NT2/D1 (cell line): ENCODE data around the gene GIPC1.
"Not testable (repeated sequence)": the region's sequence is repeated elsewhere in the genome, so short reads cannot be mapped to it uniquely, and the experiment has no call there.

Experiments used
- DNase-seq: peaks from one replicate; pipeline ENCODE4 v3.0.0-alpha.2; 2011; ENCODE audit warnings: low read depth, low spot score
- H3K27me3 ChIP-seq: 2 replicates; pipeline ENCODE4 v1.6.0; 2011; ENCODE audit warnings: mild to moderate bottlenecking; ENCODE audit not compliant: insufficient read length, insufficient read depth
- H3K36me3 ChIP-seq: 2 replicates; pipeline ENCODE4 v1.6.1; 2011; ENCODE audit warnings: mild to moderate bottlenecking, low read length, mixed read lengths; ENCODE audit not compliant: insufficient read depth, insufficient read length
- H3K4me1 ChIP-seq: 2 replicates; pipeline ENCODE4 v1.5.1; 2011; ENCODE audit not compliant: insufficient read depth, insufficient read length
- H3K4me3 ChIP-seq: 2 replicates; pipeline ENCODE4 v1.5.1; 2011; ENCODE audit warnings: low read depth; ENCODE audit not compliant: insufficient read length
- H3K9ac ChIP-seq: 2 replicates; pipeline ENCODE4 v1.6.0; 2011; ENCODE audit warnings: low read depth; ENCODE audit not compliant: insufficient read length
- H3K9me3 ChIP-seq: 2 replicates; pipeline ENCODE4 v1.5.1; 2011; ENCODE audit warnings: mild to moderate bottlenecking, low read length; ENCODE audit not compliant: insufficient read depth
- SUZ12 ChIP-seq: IDR thresholded peaks from 2 replicates; pipeline ENCODE4 v1.6.1; 2011; ENCODE audit not compliant: insufficient read length, insufficient read depth; ENCODE audit errors: extremely low read depth
- YY1 ChIP-seq: IDR thresholded peaks from 2 replicates; pipeline ENCODE4 v1.6.1; 2011; ENCODE audit not compliant: insufficient read length, insufficient read depth
- ZNF274 ChIP-seq: IDR thresholded peaks from 2 replicates; pipeline ENCODE4 v1.6.1; 2011; ENCODE audit warnings: mild to moderate bottlenecking, low read depth, low read length

GIPC1 gene

GRCh38 chr19:14512406-14512961 is 16.6 kb upstream of the GIPC1 start:
- H3K4me1 ChIP-seq, result peaks cover 4% of the 10 kb centered on the region
- H3K4me3 ChIP-seq, result no peak overlapping the region
- no peak for DNase-seq
- peaks cover 39% of the 10 kb centered on the region for H3K36me3 ChIP-seq
- H3K27me3 ChIP-seq, result no peaks in the 10 kb centered on the region
- H3K9ac ChIP-seq, result no peak overlapping the region
- TF ChIP-seq SUZ12 (no peak), ZNF274 (no peak), YY1 (no peak)
- H3K9me3 ChIP-seq, result no peaks in the 10 kb centered on the region

GRCh38 chr19:14511229-14511593 is 15.3 kb upstream of the GIPC1 start:
- Histone ChIP-seq H3K36me3 (peaks cover 26% of the 10 kb centered on the region), H3K4me3 (no peak overlapping the region)
- DNase-seq, result no peak

GRCh38 chr19:14510311-14511228 is 14.6 kb upstream of the GIPC1 start:
- H3K4me3 ChIP-seq, result no peak overlapping the region
- peaks cover 7% of the 10 kb centered on the region for H3K4me1 ChIP-seq
- H3K36me3 ChIP-seq, result peaks cover 20% of the 10 kb centered on the region
- no peaks in the 10 kb centered on the region for H3K9me3 ChIP-seq
- TF ChIP-seq ZNF274 (no peak), YY1 (no peak), SUZ12 (no peak)
- no peaks in the 10 kb centered on the region for H3K27me3 ChIP-seq
- no peak overlapping the region for H3K9ac ChIP-seq
- DNase-seq, result no peak

More at GRCh38 chr19:14511229-14511593, 15.3 kb upstream of the GIPC1 start:
- TF ChIP-seq YY1 (no peak), SUZ12 (no peak), ZNF274 (no peak)
- H3K27me3 ChIP-seq, result no peaks in the 10 kb centered on the region
- no peak overlapping the region for H3K9ac ChIP-seq
- no peaks in the 10 kb centered on the region for H3K9me3 ChIP-seq
- peaks cover under 1% of the 10 kb centered on the region for H3K4me1 ChIP-seq

- H3K9ac ChIP-seq, result no peak overlapping the region
- no peaks in the 10 kb centered on the region for H3K9me3 ChIP-seq
- no peak overlapping the region for H3K4me3 ChIP-seq
- no peak for DNase-seq
- H3K4me1 ChIP-seq, result peaks cover 10% of the 10 kb centered on the region
- TF ChIP-seq YY1, result no peak
- TF ChIP-seq SUZ12, result no peak
- no peak for TF ChIP-seq ZNF274
- no peaks in the 10 kb centered on the region for H3K27me3 ChIP-seq
- H3K36me3 ChIP-seq, result no peaks in the 10 kb centered on the region
Observed at GRCh38 chr19:14507704-14508542, 12.0 kb upstream of the GIPC1 start.

- H3K9me3 ChIP-seq, result no peaks in the 10 kb centered on the region
- peaks cover 18% of the 10 kb centered on the region for H3K4me1 ChIP-seq
- H3K4me3 ChIP-seq, result no peak overlapping the region
- peak overlapping the region; percentile 62 for H3K9ac ChIP-seq
- no peaks in the 10 kb centered on the region for H3K36me3 ChIP-seq
- DNase-seq, result no peak
- no peaks in the 10 kb centered on the region for H3K27me3 ChIP-seq
- TF ChIP-seq ZNF274 (no peak), SUZ12 (no peak), YY1 (no peak)
Observed at GRCh38 chr19:14505488-14506239, 9.7 kb upstream of the GIPC1 start.

GRCh38 chr19:14504575-14504974 is 8.6 kb upstream of the GIPC1 start:
- not testable (repeated sequence) for H3K27me3 ChIP-seq, H3K36me3 ChIP-seq, DNase-seq, H3K9ac ChIP-seq, H3K9me3 ChIP-seq, H3K4me3 ChIP-seq
- peaks cover 18% of the 10 kb centered on the region for H3K4me1 ChIP-seq
